MM.1S (cell line): ENCODE results near the gene ULK4.

Experiments
- DNase-seq: peaks from one replicate; pipeline ENCODE4 v3.0.0-alpha.2; 2015
- H2AFZ ChIP-seq: fragments of 300-600 bp; sonication (generic); 2 replicates; pipeline ENCODE4 v1.6.0; 2016; ENCODE audit warnings: antibody characterized with exemption, low read length
- H3F3A ChIP-seq: fragments of 300-600 bp; sonication (generic); 2 replicates; pipeline ENCODE4 v1.6.1; 2016; ENCODE audit warnings: mild to moderate bottlenecking, antibody characterized with exemption, low read length, moderate library complexity, mixed read lengths; ENCODE audit not compliant: insufficient read depth
- H3K27ac ChIP-seq: fragments of 300-600 bp; sonication (generic); 2 replicates; pipeline ENCODE4 v1.5.1; 2016; ENCODE audit warnings: mild to moderate bottlenecking, low read length
- H3K27me3 ChIP-seq: fragments of 300-600 bp; sonication (generic); replicated peaks from 2 replicates; pipeline ENCODE4 v1.6.0; 2016; ENCODE audit warnings: low read length; ENCODE audit not compliant: insufficient read depth
- H3K36me3 ChIP-seq: fragments of 300-600 bp; sonication (generic); replicated peaks from 2 replicates; pipeline ENCODE4 v1.6.1; 2016; ENCODE audit warnings: mild to moderate bottlenecking, low read length, mixed read lengths; ENCODE audit not compliant: insufficient read depth
- H3K4me1 ChIP-seq: fragments of 300-600 bp; sonication (generic); 2 replicates; pipeline ENCODE4 v1.6.1; 2016; ENCODE audit warnings: low read length, mixed read lengths
- H3K4me2 ChIP-seq: fragments of 300-600 bp; sonication (generic); 2 replicates; pipeline ENCODE4 v1.6.0; 2016; ENCODE audit warnings: low read depth, low read length
- H3K4me3 ChIP-seq: fragments of 300-600 bp; sonication (generic); 2 replicates; pipeline ENCODE4 v1.5.1; 2016; ENCODE audit warnings: low read length, mixed read lengths
- H3K79me2 ChIP-seq: fragments of 300-600 bp; sonication (generic); 2 replicates; pipeline ENCODE4 v1.6.1; 2016; ENCODE audit warnings: mixed run types, low read length, mixed read lengths
- H3K9ac ChIP-seq: fragments of 300-600 bp; sonication (generic); 2 replicates; pipeline ENCODE4 v1.6.1; 2016; ENCODE audit warnings: low read length, mixed read lengths
- H3K9me2 ChIP-seq: fragments of 300-600 bp; sonication (generic); replicated peaks from 2 replicates; pipeline ENCODE4 v1.6.1; 2016; ENCODE audit warnings: mild to moderate bottlenecking, low read length, mixed read lengths; ENCODE audit not compliant: insufficient read depth
- H3K9me3 ChIP-seq: fragments of 300-600 bp; sonication (generic); replicated peaks from 2 replicates; pipeline ENCODE4 v1.6.1; 2016; ENCODE audit warnings: mild to moderate bottlenecking, low read length, mixed read lengths; ENCODE audit not compliant: insufficient read depth
- H4K20me1 ChIP-seq: fragments of 300-600 bp; sonication (generic); 2 replicates; pipeline ENCODE4 v1.6.1; 2016; ENCODE audit warnings: mild to moderate bottlenecking, low read length, moderate library complexity, mixed read lengths; ENCODE audit not compliant: insufficient read depth
- CTCF ChIP-seq: fragments of 300-600 bp; sonication (generic); IDR thresholded peaks from 2 replicates; pipeline ENCODE4 v1.5.1; 2016; ENCODE audit warnings: antibody characterized with exemption, low read length, mixed read lengths
- EZH2 ChIP-seq: fragments of 300-600 bp; sonication (generic); optimal IDR thresholded peaks from 2 replicates; pipeline ENCODE3; 2017; ENCODE audit warnings: low read depth, mild to moderate bottlenecking, antibody characterized with exemption, low read length, mixed read lengths
- EZH2phosphoT487 ChIP-seq: fragments of 300-600 bp; sonication (generic); IDR thresholded peaks from 2 replicates; pipeline ENCODE4 v1.6.1; 2018; ENCODE audit warnings: antibody characterized with exemption, low read length

ULK4 gene

GRCh38 chr3:41872157-41872556 is 89.7 kb downstream of the ULK4 start:
- Histone ChIP-seq H3K4me3 (no peak overlapping the region), H3K27me3 (no peaks in the 10 kb centered on the region; the same call in 1 of the 2 replicates), H4K20me1 (no peaks in the 10 kb centered on the region), H3K9me2 (no peaks in the 10 kb centered on the region), H3K79me2 (no peaks in the 10 kb centered on the region), H3K27ac (no peak overlapping the region), H3K4me1 (no peaks in the 10 kb centered on the region), H3K36me3 (no peaks in the 10 kb centered on the region), H3K9ac (no peak overlapping the region), H3F3A (no peaks in the 10 kb centered on the region), H2AFZ (no peak overlapping the region), H3K4me2 (no peak overlapping the region), H3K9me3 (no peaks in the 10 kb centered on the region)
- no peak for TF ChIP-seq CTCF
- DNase-seq, result no peak

GRCh38 chr3:41867533-41867932 is 94.4 kb downstream of the ULK4 start:
- no peak for DNase-seq
- Histone ChIP-seq H3K27ac (no peak overlapping the region), H3K9me3 (no peaks in the 10 kb centered on the region), H3K9ac (no peak overlapping the region), H3K79me2 (no peaks in the 10 kb centered on the region), H3K27me3 (no peaks in the 10 kb centered on the region; the same call in 1 of the 2 replicates), H3K9me2 (no peaks in the 10 kb centered on the region), H3K36me3 (no peaks in the 10 kb centered on the region), H3K4me2 (no peak overlapping the region), H3F3A (no peaks in the 10 kb centered on the region), H3K4me1 (no peaks in the 10 kb centered on the region), H3K4me3 (no peak overlapping the region), H4K20me1 (no peaks in the 10 kb centered on the region), H2AFZ (no peak overlapping the region)
- TF ChIP-seq EZH2 (no peak), EZH2phosphoT487 (no peak), CTCF (no peak)

- TF ChIP-seq CTCF, result no peak
- no peak for TF ChIP-seq EZH2phosphoT487
- TF ChIP-seq EZH2, result no peak
- no peaks in the 10 kb centered on the region for H3K79me2 ChIP-seq
- H3K9me3 ChIP-seq, result no peaks in the 10 kb centered on the region
- H3K4me3 ChIP-seq, result no peak overlapping the region
- H3K4me1 ChIP-seq, result no peaks in the 10 kb centered on the region
- no peaks in the 10 kb centered on the region for H4K20me1 ChIP-seq
- no peaks in the 10 kb centered on the region for H3K9me2 ChIP-seq
- H2AFZ ChIP-seq, result no peak overlapping the region
- no peak overlapping the region for H3K4me2 ChIP-seq
- no peaks in the 10 kb centered on the region for H3F3A ChIP-seq
- no peak overlapping the region for H3K9ac ChIP-seq
- no peak for DNase-seq
- no peaks in the 10 kb centered on the region for H3K36me3 ChIP-seq
- no peak overlapping the region for H3K27ac ChIP-seq
- H3K27me3 ChIP-seq, result no peaks in the 10 kb centered on the region; the same call in 1 of the 2 replicates
These were observed 95.6 kb downstream of the ULK4 start for GRCh38 chr3:41866298-41866697.
